ENCODE measurements around the gene PRKCSH.
"Not testable (repeated sequence)": the region's sequence is repeated elsewhere in the genome, so short reads cannot be mapped to it uniquely, and the experiment has no call there.

Gene PRKCSH

GRCh38 chr19:11420429-11421370 lies 14.7 kb upstream of the PRKCSH start:
- FAIRE-seq: no peak

GRCh38 chr19:11421371-11422098 lies 13.9 kb upstream of the PRKCSH start:
- no peak for FAIRE-seq

- FAIRE-seq: no peak
These were observed 13.0 kb upstream of the PRKCSH start for GRCh38 chr19:11422163-11423065.

GRCh38 chr19:11423164-11423790 lies 12.2 kb upstream of the PRKCSH start:
- no peak for FAIRE-seq

- FAIRE-seq: no peak
These were observed 11.6 kb upstream of the PRKCSH start for GRCh38 chr19:11423791-11424181.

GRCh38 chr19:11425719-11426457 lies 9.5 kb upstream of the PRKCSH start:
- no peak for FAIRE-seq

- no peak for FAIRE-seq
These were observed 8.8 kb upstream of the PRKCSH start for GRCh38 chr19:11426656-11427055.

GRCh38 chr19:11433526-11433925 lies 1.9 kb upstream of the PRKCSH start:
- not testable (repeated sequence) for FAIRE-seq

GRCh38 chr19:11434703-11435056 lies 755 bp upstream of the PRKCSH start:
- FAIRE-seq: no peak

GRCh38 chr19:11435833-11436313 lies 438 bp downstream of the PRKCSH start:
- no peak for FAIRE-seq

GRCh38 chr19:11437955-11438354 lies 2.5 kb downstream of the PRKCSH start:
- FAIRE-seq: no peak

GRCh38 chr19:11444059-11444458 lies 8.6 kb downstream of the PRKCSH start:
- FAIRE-seq: no peak

GRCh38 chr19:11445141-11445540 lies 9.7 kb downstream of the PRKCSH start:
- no peak for FAIRE-seq

GRCh38 chr19:11446271-11446651 lies 10.8 kb downstream of the PRKCSH start:
- no peak for FAIRE-seq

GRCh38 chr19:11446652-11447301 lies 11.3 kb downstream of the PRKCSH start:
- no peak for FAIRE-seq

GRCh38 chr19:11447347-11448262 lies 12.2 kb downstream of the PRKCSH start:
- no peak for FAIRE-seq

- no peak for FAIRE-seq
These were observed 13.0 kb downstream of the PRKCSH start for GRCh38 chr19:11448410-11448809.

GRCh38 chr19:11448923-11449554 lies 13.6 kb downstream of the PRKCSH start:
- FAIRE-seq: no peak

GRCh38 chr19:11450570-11451326 lies 15.3 kb downstream of the PRKCSH start:
- FAIRE-seq: no peak

Data from colon (tissue), 2 donors.